OCI-LY7 (cell line): ENCODE data around the gene TMEM97. TPM values are rescaled to one million over a fixed set of nuclear protein-coding genes. Genes with fewer than 3 reads are reported as not detected.

Experiments used
- BruUV-seq: library from RNA; stranded (reverse); fragments of 400-500 nt; replicated peaks from 2 replicates; lab custom pipeline; 2021; lab: Mats Ljungman, UMichigan
- CTCF ChIA-PET: fragments of 300-600 bp; sonication (Branson Sonifier 250); formaldehyde crosslinking; loops from one replicate; lab custom pipeline; 2022; ENCODE audit warnings: antibody characterized with exemption; ENCODE audit not compliant: unreplicated experiment; lab: Charles Lee
- POLR2A ChIA-PET: fragments of 300-600 bp; sonication (Branson Sonifier 250); formaldehyde crosslinking; loops from one replicate; lab custom pipeline; 2022; ENCODE audit warnings: antibody characterized with exemption; lab: Charles Lee
- DNase-seq: peaks from one replicate; pipeline ENCODE4 v3.0.0-alpha.2; 2015; ENCODE audit warnings: low spot score
- H2AFZ ChIP-seq: fragments of 200-600 bp; sonication (generic), shearing (Covaris generic); 2 replicates; pipeline ENCODE4 v1.6.1; 2014; ENCODE audit warnings: mild to moderate bottlenecking, antibody characterized with exemption, low read length, moderate library complexity
- H3K27ac ChIP-seq: fragments of 200-600 bp; sonication (generic); 2 replicates; pipeline ENCODE4 v1.5.1; 2014; ENCODE audit warnings: mixed run types, low read depth, mild to moderate bottlenecking, moderate library complexity, low read length, inconsistent platforms; ENCODE audit not compliant: poor library complexity, severe bottlenecking
- H3K36me3 ChIP-seq: fragments of 200-600 bp; sonication (generic); 2 replicates; pipeline ENCODE4 v1.6.1; 2014; ENCODE audit warnings: mild to moderate bottlenecking, antibody characterized with exemption, low read length, moderate library complexity, mixed read lengths; ENCODE audit not compliant: insufficient read depth
- H3K4me1 ChIP-seq: fragments of 200-600 bp; sonication (generic); 2 replicates; pipeline ENCODE4 v1.5.1; 2014; ENCODE audit warnings: mild to moderate bottlenecking, low read length; ENCODE audit not compliant: insufficient read depth, poor library complexity, severe bottlenecking
- H3K4me2 ChIP-seq: fragments of 200-600 bp; sonication (generic); 2 replicates; pipeline ENCODE4 v1.6.1; 2014; ENCODE audit warnings: mild to moderate bottlenecking, low read length
- H3K4me3 ChIP-seq: fragments of 200-600 bp; sonication (generic); 2 replicates; pipeline ENCODE4 v1.5.1; 2014; ENCODE audit warnings: mild to moderate bottlenecking, low read depth, low read length; ENCODE audit not compliant: poor library complexity, severe bottlenecking
- H3K79me2 ChIP-seq: fragments of 200-600 bp; sonication (generic); 2 replicates; pipeline ENCODE4 v1.6.1; 2016; ENCODE audit warnings: low read depth, mild to moderate bottlenecking, low read length, moderate library complexity, mixed read lengths; ENCODE audit not compliant: insufficient read depth
- H3K9me2 ChIP-seq: fragments of 200-600 bp; sonication (generic); 2 replicates; pipeline ENCODE4 v1.6.1; 2016; ENCODE audit warnings: mild to moderate bottlenecking, low read length, mixed read lengths; ENCODE audit not compliant: insufficient read depth
- H3K9me3 ChIP-seq: fragments of 200-600 bp; sonication (generic); 2 replicates; pipeline ENCODE4 v1.6.1; 2014; ENCODE audit warnings: mild to moderate bottlenecking, mixed run types, low read length, mixed read lengths
- H4K20me1 ChIP-seq: fragments of 200-600 bp; sonication (generic); 2 replicates; pipeline ENCODE4 v1.6.1; 2014; ENCODE audit warnings: mild to moderate bottlenecking, antibody characterized with exemption, low read length, moderate library complexity, mixed read lengths; ENCODE audit not compliant: insufficient read depth
- CTCF ChIP-seq: fragments of 200-600 bp; sonication (generic); conservative IDR thresholded peaks from 2 replicates; pipeline ENCODE4 v1.5.1; 2014; ENCODE audit warnings: mild to moderate bottlenecking, antibody characterized with exemption, low read length, moderate library complexity, mixed read lengths
- EZH2phosphoT487 ChIP-seq: fragments of 200-600 bp; sonication (generic); IDR thresholded peaks from 2 replicates; pipeline ENCODE4 v1.6.1; 2018; ENCODE audit warnings: low read depth, borderline replicate concordance, mild to moderate bottlenecking, mixed run types, antibody characterized with exemption, low read length, moderate library complexity, mixed read lengths
- intact Hi-C: fragments of 100-400 bp; cut with micrococcal nuclease; formaldehyde crosslinking; loops from one replicate; pipeline ENCODE4 v1.10.0; 2022; ENCODE audit not compliant: unreplicated experiment
- total RNA-seq, 2 experiments: library from RNA; depleted of rRNA in 1 of 2; stranded (reverse); fragments of >200 nt in 1 of 2; shearing (Covaris generic) in 1 of 2; gene quantifications; 2 replicates each; pipeline ENCODE4 v1.2.3, GENCODE V29; 2014 to 2022

TMEM97 gene
- total RNA-seq, 2 experiments from 2014 or later, result 65.7 to 69.6 TPM

GRCh38 chr17:28280826-28281225, 38.2 kb upstream of the TMEM97 start:
- H3K9me3 ChIP-seq, result no peaks in the 10 kb centered on the region
- no peaks in the 10 kb centered on the region for H4K20me1 ChIP-seq
- ChIA-PET CTCF (no interaction called here), POLR2A (no interaction called here)
- no peaks in the 10 kb centered on the region for H3K36me3 ChIP-seq
- H2AFZ ChIP-seq, result no peak overlapping the region
- TF ChIP-seq CTCF (no peak), EZH2phosphoT487 (no peak)
- intact Hi-C loops, result no loop called here
- no peak overlapping the region for H3K27ac ChIP-seq
- H3K9me2 ChIP-seq, result no peaks in the 10 kb centered on the region
- BruUV-seq, result no TSS peak
- H3K79me2 ChIP-seq, result no peaks in the 10 kb centered on the region
- no peak overlapping the region for H3K4me2 ChIP-seq
- DNase-seq, result no peak
- no peak overlapping the region for H3K4me3 ChIP-seq
- H3K4me1 ChIP-seq, result no peaks in the 10 kb centered on the region

- Histone ChIP-seq H3K27ac (no peak overlapping the region), H4K20me1 (no peaks in the 10 kb centered on the region), H3K4me1 (no peaks in the 10 kb centered on the region), H3K79me2 (no peaks in the 10 kb centered on the region), H2AFZ (no peak overlapping the region), H3K36me3 (no peaks in the 10 kb centered on the region), H3K9me2 (no peaks in the 10 kb centered on the region), H3K4me2 (no peak overlapping the region), H3K4me3 (no peak overlapping the region), H3K9me3 (no peaks in the 10 kb centered on the region)
- BruUV-seq, result no TSS peak
- intact Hi-C loops, result no loop called here
- DNase-seq, result no peak
- CTCF ChIA-PET, result no interaction called here
- TF ChIP-seq CTCF (no peak), EZH2phosphoT487 (no peak)
- POLR2A ChIA-PET, result no interaction called here
Observed at GRCh38 chr17:28282596-28282995, 36.4 kb upstream of the TMEM97 start.

GRCh38 chr17:28285965-28286364, 33.0 kb upstream of the TMEM97 start:
- no peak overlapping the region for H3K4me2 ChIP-seq
- no peaks in the 10 kb centered on the region for H3K9me3 ChIP-seq
- H3K9me2 ChIP-seq, result no peaks in the 10 kb centered on the region
- no peak overlapping the region for H2AFZ ChIP-seq
- TF ChIP-seq EZH2phosphoT487 (no peak), CTCF (no peak)
- H4K20me1 ChIP-seq, result no peaks in the 10 kb centered on the region
- H3K27ac ChIP-seq, result no peak overlapping the region
- no peaks in the 10 kb centered on the region for H3K79me2 ChIP-seq
- no peaks in the 10 kb centered on the region for H3K36me3 ChIP-seq
- CTCF ChIA-PET, result no interaction called here
- POLR2A ChIA-PET, result no interaction called here
- H3K4me3 ChIP-seq, result no peak overlapping the region
- BruUV-seq, result no TSS peak
- H3K4me1 ChIP-seq, result no peaks in the 10 kb centered on the region
- DNase-seq, result no peak
- intact Hi-C loops, result no loop called here
